ENCODE data around the gene CREB3L2. TPM values are rescaled to one million over a fixed set of nuclear protein-coding genes. Genes with fewer than 3 reads are reported as not detected.

CREB3L2 gene
- total RNA-seq, 1 donor from 2014 or later = 8.4 TPM

GRCh38 chr7:137987018-137987349 is 14.9 kb downstream of the CREB3L2 start:
- Histone ChIP-seq H3K4me3 (ENCODE audit: low read depth, low read length) (no peak overlapping the region), H3K36me3 (ENCODE audit: control insufficient read depth, insufficient read depth, low read length) (peaks cover 1% of the 10 kb centered on the region), H3K27me3 (ENCODE audit: control insufficient read depth, insufficient read depth, low read length) (no peaks in the 10 kb centered on the region)
- FAIRE-seq (no peak), DNase-seq (ENCODE audit: low read depth) (no peak)
- TF ChIP-seq, protein P1, sequence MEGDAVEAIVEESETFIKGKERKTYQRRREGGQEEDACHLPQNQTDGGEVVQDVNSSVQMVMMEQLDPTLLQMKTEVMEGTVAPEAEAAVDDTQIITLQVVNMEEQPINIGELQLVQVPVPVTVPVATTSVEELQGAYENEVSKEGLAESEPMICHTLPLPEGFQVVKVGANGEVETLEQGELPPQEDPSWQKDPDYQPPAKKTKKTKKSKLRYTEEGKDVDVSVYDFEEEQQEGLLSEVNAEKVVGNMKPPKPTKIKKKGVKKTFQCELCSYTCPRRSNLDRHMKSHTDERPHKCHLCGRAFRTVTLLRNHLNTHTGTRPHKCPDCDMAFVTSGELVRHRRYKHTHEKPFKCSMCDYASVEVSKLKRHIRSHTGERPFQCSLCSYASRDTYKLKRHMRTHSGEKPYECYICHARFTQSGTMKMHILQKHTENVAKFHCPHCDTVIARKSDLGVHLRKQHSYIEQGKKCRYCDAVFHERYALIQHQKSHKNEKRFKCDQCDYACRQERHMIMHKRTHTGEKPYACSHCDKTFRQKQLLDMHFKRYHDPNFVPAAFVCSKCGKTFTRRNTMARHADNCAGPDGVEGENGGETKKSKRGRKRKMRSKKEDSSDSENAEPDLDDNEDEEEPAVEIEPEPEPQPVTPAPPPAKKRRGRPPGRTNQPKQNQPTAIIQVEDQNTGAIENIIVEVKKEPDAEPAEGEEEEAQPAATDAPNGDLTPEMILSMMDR (IDR thresholded peaks at IDR 0.05; ENCODE audit: insufficient read depth, low read length, severe bottlenecking) = no peak

DNA sequence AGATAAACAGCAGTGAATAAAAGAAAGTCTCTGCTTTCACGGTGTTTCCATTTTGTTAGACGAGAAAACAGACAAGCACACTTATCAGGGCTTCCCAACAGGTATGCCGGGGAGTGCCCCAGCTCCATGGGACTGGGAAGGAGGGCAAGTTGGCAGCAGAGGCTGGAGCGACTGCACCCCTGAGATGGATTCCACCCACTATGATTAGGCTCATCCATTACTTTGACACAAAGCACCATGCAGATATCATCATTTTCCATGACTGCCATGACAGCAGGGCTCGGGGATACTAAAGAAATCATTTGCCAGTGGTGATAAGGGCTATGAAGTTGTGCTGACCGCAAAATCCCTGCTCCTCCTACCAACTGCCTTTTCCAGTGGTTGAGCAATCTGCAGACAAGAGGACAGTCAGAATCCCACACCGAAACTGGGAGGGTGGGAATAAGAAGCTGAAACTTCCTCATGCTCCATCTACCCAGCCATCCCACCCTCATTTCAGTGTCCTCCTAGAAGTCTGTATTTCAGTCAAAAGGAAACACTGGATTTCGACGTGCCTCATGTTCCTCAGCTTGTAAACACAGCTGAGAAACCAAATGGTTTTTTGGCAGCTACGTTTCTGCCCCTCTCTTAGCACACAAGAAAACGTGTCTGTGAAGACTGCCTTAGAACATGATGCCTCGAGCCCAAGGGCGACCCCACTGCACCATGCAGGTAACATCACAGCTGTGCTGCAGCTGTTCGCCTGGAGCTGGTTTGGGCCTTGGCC is 15.5 kb downstream of the CREB3L2 start:
- peak; percentile 63 for DNase-seq (ENCODE audit: low read depth)
- H3K27me3 ChIP-seq (ENCODE audit: control insufficient read depth, insufficient read depth, low read length) = no peaks in the 10 kb centered on the region
- TF ChIP-seq, protein P1 (IDR thresholded peaks at IDR 0.05; ENCODE audit: insufficient read depth, low read length, severe bottlenecking) = no peak
- H3K36me3 ChIP-seq (ENCODE audit: control insufficient read depth, insufficient read depth, low read length) = peaks cover 1% of the 10 kb centered on the region
- FAIRE-seq = no peak
- no peak overlapping the region for H3K4me3 ChIP-seq (ENCODE audit: low read depth, low read length)

- FAIRE-seq (no peak), DNase-seq (ENCODE audit: low read depth) (no peak)
- Histone ChIP-seq H3K27me3 (ENCODE audit: control insufficient read depth, insufficient read depth, low read length) (no peaks in the 10 kb centered on the region), H3K36me3 (ENCODE audit: control insufficient read depth, insufficient read depth, low read length) (peaks cover 1% of the 10 kb centered on the region), H3K4me3 (ENCODE audit: low read depth, low read length) (no peak overlapping the region)
- TF ChIP-seq, protein P1 (IDR thresholded peaks at IDR 0.05; ENCODE audit: insufficient read depth, low read length, severe bottlenecking) = no peak
Measured at GRCh38 chr7:137985897-137986251, 16.0 kb downstream of the CREB3L2 start.

DNA sequence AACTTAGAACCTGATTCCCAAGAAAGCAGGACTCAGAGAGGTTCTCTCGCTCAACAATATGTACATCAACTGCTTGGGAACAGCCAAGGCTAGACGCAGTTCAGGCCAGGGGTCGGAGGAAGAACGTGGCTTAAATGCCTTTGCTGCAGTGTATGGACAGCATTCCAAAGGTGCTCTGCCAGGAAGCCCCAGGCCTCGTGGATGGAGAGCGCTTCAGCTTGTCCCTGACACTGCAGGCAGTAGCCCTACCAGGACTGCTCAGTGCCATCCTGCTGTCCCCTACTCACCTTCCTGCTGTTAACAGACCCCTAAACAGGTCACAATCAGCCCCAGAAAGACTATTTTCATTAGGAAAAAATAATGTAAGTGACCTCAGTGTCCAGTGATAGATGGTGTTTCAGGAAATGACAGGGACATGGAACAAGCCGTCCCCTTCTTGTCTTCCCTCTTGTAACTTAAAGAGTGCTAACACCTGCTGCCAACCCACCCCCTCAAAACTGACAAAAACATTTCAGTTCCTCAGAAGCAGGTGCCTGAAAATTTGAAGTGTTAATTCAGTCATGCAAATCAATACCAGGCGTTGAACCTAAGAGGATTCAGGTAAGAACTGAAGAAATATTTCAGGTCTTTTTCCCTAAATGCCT is 16.5 kb downstream of the CREB3L2 start:
- Histone ChIP-seq H3K27me3 (ENCODE audit: control insufficient read depth, insufficient read depth, low read length) (no peaks in the 10 kb centered on the region), H3K4me3 (ENCODE audit: low read depth, low read length) (no peak overlapping the region), H3K36me3 (ENCODE audit: control insufficient read depth, insufficient read depth, low read length) (peaks cover 1% of the 10 kb centered on the region)
- no peak for FAIRE-seq
- TF ChIP-seq, protein P1 (IDR thresholded peaks at IDR 0.05; ENCODE audit: insufficient read depth, low read length, severe bottlenecking) = no peak
- DNase-seq (ENCODE audit: low read depth) = no peak

DNA sequence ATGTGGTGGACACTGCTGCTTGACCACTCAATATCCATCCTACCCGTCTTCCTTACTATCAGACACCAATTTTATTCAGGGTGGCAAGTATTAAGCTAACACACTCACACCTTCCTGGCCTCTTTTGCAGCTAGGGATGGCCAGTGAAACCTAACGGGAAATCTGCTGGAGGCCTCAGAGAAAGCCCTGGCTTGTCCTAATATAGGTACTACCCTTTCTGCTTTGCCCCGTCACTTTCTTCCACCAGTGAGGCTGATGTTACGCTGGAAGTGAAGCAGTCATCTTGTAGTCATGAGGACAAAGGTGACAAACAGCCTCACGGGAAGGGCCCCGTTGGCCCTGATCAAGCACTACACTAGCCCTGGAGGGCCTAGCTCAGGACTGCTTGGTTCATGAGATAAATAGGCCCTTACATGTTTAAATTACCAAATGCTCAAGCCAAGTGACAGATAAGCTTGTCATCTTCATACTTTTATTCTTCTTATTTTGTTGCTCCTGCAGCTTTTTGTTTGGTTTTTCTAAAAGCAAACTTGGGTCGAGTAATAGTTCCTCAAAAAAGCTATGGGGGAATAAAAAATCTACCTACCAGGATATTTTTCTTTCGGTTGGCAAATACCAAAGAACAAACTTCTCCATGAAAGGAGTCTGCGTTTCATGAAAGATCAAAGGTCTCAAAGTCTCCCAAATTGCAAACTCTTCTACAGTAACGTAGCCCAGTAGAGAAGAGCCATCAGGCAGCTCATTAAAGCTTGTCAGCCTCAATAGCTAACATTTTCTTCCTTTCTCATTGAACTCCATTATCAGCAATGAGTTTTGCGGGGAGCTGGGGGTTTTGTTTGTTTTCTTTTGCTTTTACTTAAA is 17.5 kb downstream of the CREB3L2 start:
- Histone ChIP-seq H3K4me3 (ENCODE audit: low read depth, low read length) (no peak overlapping the region), H3K36me3 (ENCODE audit: control insufficient read depth, insufficient read depth, low read length) (peaks cover 4% of the 10 kb centered on the region), H3K27me3 (ENCODE audit: control insufficient read depth, insufficient read depth, low read length) (no peaks in the 10 kb centered on the region)
- TF ChIP-seq, protein P1 (IDR thresholded peaks at IDR 0.05; ENCODE audit: insufficient read depth, low read length, severe bottlenecking) = no peak
- no peak for FAIRE-seq
- no peak for DNase-seq (ENCODE audit: low read depth)

Data from bronchial epithelial cell (primary cell).